Peyer's patch (tissue), 4 donors: ENCODE data around the gene SSRP1.

Source experiments
- CTCF ChIP-seq, 6 experiments: fragments of 450-650 bp in 4 of 6; fragments of 200-600 bp in 2 of 6; sonication (generic) in 1 of 6; IDR thresholded peaks; one replicate each; pipeline ENCODE4 v1.5.1; 2017 to 2019; ENCODE audit warnings: antibody characterized with exemption in 6 of 6, mild to moderate bottlenecking in 3 of 6, moderate library complexity in 1 of 6
- POLR2A ChIP-seq, 2 donors: fragments of 450-650 bp; IDR thresholded peaks; one replicate each; pipeline ENCODE4 v1.5.1; 2017; ENCODE audit warnings: antibody characterized with exemption in 2 of 2, mild to moderate bottlenecking in 2 of 2, moderate library complexity in 2 of 2

GRCh38 chr11:57378186-57378585 lies 42.5 kb upstream of the SSRP1 start:
- no peak for TF ChIP-seq CTCF (IDR thresholded peaks at IDR 0.05)
- TF ChIP-seq POLR2A (IDR thresholded peaks at IDR 0.05): no peak
